ENCODE measurements around the gene MORC4. TPM values are rescaled to one million over a fixed set of nuclear protein-coding genes. Genes with fewer than 3 reads are reported as not detected.
A peak's percentile ranks its signal among the peaks of the same experiment; 100 is the strongest.

MORC4 gene
- total RNA-seq, 1 donor from 2014 or later = 26.0 TPM

DNA sequence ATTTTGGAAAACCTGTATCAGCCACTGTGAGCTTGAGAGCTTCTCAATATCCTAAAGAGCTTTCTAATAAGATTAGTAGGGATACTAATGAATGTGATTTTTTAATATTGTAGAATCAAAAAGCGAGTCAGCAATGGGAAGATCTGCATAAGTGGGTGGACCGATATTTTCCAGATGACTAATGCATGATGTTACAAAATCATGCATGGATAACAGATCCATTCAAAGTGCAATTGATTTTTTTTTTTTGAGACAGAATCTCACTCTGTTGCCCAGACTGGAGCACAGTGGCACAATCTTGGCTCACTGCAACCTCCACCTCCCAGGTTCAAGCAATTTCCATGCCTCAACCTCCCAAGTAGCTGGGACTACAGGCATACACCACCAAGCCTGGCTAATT, 87.1 kb downstream of the MORC4 start:
- Histone ChIP-seq H3K4me2 (ENCODE audit: low read length) (no peak overlapping the region), H4K20me1 (ENCODE audit: insufficient read depth, low read length) (no peaks in the 10 kb centered on the region), H2AFZ (ENCODE audit: low read depth, low read length) (no peak overlapping the region), H3K9me3 (ENCODE audit: insufficient read depth, low read depth, low read length) (no peaks in the 10 kb centered on the region), H3K9ac (ENCODE audit: low read length) (no peak overlapping the region), H3K36me3 (ENCODE audit: insufficient read depth, low read length) (no peaks in the 10 kb centered on the region), H3K27me3 (ENCODE audit: insufficient read depth, low read length) (no peaks in the 10 kb centered on the region), H3K79me2 (ENCODE audit: insufficient read depth, low read length) (no peaks in the 10 kb centered on the region), H3K4me1 (ENCODE audit: insufficient read depth, low read length) (peaks cover 8% of the 10 kb centered on the region), H3K27ac (ENCODE audit: low read depth, low read length) (no peak overlapping the region), H3K4me3 (ENCODE audit: insufficient read depth, low read depth, low read length) (no peak overlapping the region)
- H3K27me3 Mint-ChIP-seq (ENCODE audit: low read depth, unreplicated experiment) = peaks cover 8% of the 10 kb centered on the region
- no peak overlapping the region for H3K27ac Mint-ChIP-seq (ENCODE audit: unreplicated experiment)
- TF ChIP-seq, protein P1, sequence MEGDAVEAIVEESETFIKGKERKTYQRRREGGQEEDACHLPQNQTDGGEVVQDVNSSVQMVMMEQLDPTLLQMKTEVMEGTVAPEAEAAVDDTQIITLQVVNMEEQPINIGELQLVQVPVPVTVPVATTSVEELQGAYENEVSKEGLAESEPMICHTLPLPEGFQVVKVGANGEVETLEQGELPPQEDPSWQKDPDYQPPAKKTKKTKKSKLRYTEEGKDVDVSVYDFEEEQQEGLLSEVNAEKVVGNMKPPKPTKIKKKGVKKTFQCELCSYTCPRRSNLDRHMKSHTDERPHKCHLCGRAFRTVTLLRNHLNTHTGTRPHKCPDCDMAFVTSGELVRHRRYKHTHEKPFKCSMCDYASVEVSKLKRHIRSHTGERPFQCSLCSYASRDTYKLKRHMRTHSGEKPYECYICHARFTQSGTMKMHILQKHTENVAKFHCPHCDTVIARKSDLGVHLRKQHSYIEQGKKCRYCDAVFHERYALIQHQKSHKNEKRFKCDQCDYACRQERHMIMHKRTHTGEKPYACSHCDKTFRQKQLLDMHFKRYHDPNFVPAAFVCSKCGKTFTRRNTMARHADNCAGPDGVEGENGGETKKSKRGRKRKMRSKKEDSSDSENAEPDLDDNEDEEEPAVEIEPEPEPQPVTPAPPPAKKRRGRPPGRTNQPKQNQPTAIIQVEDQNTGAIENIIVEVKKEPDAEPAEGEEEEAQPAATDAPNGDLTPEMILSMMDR (IDR thresholded peaks at IDR 0.05; ENCODE audit: insufficient read depth, low read depth, low read length) = no peak
- TF ChIP-seq EZH2 (IDR thresholded peaks at IDR 0.05; ENCODE audit: insufficient read depth, low read length) = no peak
- peaks cover 5% of the 10 kb centered on the region for H3K4me1 Mint-ChIP-seq (ENCODE audit: low read depth, unreplicated experiment)
- no peak for FAIRE-seq
- no peak overlapping the region for H3K4me3 Mint-ChIP-seq (ENCODE audit: unreplicated experiment)
- DNase-seq (ENCODE audit: low read depth) = peak; percentile 32
- no peaks in the 10 kb centered on the region for H3K36me3 Mint-ChIP-seq (ENCODE audit: low read depth, unreplicated experiment)
- no peaks in the 10 kb centered on the region for H3K9me3 Mint-ChIP-seq (ENCODE audit: unreplicated experiment)

DNA sequence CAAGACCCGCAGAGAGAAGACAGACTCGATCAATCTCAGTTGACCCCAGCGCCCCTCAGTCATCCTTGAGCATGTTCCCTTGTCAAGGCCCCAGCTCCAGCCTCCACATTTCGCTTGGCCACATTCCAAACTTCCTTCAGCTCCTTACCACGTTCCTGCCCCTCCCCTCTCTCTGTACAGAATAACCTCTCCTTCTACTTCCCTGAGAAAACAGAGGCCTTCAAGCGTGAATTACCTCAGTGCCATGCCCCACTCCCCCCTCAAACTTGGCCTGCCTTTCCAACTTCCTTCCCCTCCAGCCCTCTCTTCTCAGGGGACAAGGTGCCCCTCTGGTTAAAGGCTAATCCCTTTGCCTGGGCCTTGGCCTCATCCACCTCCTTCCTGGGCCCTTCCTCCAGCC, 93.7 kb downstream of the MORC4 start:
- Histone ChIP-seq H4K20me1 (ENCODE audit: insufficient read depth, low read length) (no peaks in the 10 kb centered on the region), H3K4me2 (ENCODE audit: low read length) (no peak overlapping the region), H3K27me3 (ENCODE audit: insufficient read depth, low read length) (no peaks in the 10 kb centered on the region), H3K9ac (ENCODE audit: low read length) (no peak overlapping the region), H3K4me3 (ENCODE audit: insufficient read depth, low read depth, low read length) (no peak overlapping the region), H3K27ac (ENCODE audit: low read depth, low read length) (no peak overlapping the region), H3K9me3 (ENCODE audit: insufficient read depth, low read depth, low read length) (no peaks in the 10 kb centered on the region), H3K4me1 (ENCODE audit: insufficient read depth, low read length) (no peaks in the 10 kb centered on the region), H3K36me3 (ENCODE audit: insufficient read depth, low read length) (no peaks in the 10 kb centered on the region), H3K79me2 (ENCODE audit: insufficient read depth, low read length) (no peaks in the 10 kb centered on the region), H2AFZ (ENCODE audit: low read depth, low read length) (no peak overlapping the region)
- DNase-seq (ENCODE audit: low read depth) (no peak), FAIRE-seq (no peak)
- TF ChIP-seq EZH2 (IDR thresholded peaks at IDR 0.05; ENCODE audit: insufficient read depth, low read length) = no peak
- TF ChIP-seq, protein P1 (IDR thresholded peaks at IDR 0.05; ENCODE audit: insufficient read depth, low read depth, low read length) = no peak
- no peaks in the 10 kb centered on the region for H3K9me3 Mint-ChIP-seq (ENCODE audit: unreplicated experiment)
- no peaks in the 10 kb centered on the region for H3K36me3 Mint-ChIP-seq (ENCODE audit: low read depth, unreplicated experiment)
- no peak overlapping the region for H3K27ac Mint-ChIP-seq (ENCODE audit: unreplicated experiment)
- no peak overlapping the region for H3K4me3 Mint-ChIP-seq (ENCODE audit: unreplicated experiment)
- peaks cover 5% of the 10 kb centered on the region for H3K4me1 Mint-ChIP-seq (ENCODE audit: low read depth, unreplicated experiment)
- peaks cover 7% of the 10 kb centered on the region for H3K27me3 Mint-ChIP-seq (ENCODE audit: low read depth, unreplicated experiment)

DNA sequence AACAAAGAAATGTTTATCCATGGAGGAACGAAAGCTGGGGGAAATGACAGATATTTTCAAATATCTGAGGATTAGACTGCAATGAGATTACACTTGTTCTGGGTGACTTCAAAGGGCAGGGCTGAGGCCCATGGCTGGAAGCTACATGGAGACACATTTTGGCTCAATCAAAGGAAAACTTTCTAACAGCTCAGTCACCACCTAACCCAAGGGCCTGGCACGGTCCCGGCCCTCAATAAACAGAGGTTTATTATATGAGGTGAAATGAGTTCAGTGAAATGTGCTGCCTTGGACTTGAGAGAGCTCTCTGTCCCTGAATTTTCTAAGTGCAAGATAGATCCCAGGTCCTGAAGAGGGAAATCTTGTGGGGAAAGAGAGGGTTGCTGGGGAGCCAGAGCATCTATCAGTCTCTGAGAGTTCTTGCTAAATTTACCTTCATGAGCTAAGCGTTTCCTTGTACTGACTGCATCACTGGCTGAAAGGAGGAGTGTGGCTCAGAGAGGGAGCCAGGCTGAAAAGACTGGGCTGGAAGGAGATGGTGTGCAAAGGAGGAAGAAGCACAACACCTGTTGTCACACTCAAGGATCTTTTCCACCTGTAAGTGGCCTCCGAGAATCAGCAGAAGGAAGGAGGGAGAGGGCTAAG, 94.8 kb downstream of the MORC4 start:
- Histone ChIP-seq H2AFZ (ENCODE audit: low read depth, low read length) (no peak overlapping the region), H4K20me1 (ENCODE audit: insufficient read depth, low read length) (no peaks in the 10 kb centered on the region), H3K4me3 (ENCODE audit: insufficient read depth, low read depth, low read length) (no peak overlapping the region), H3K4me2 (ENCODE audit: low read length) (no peak overlapping the region), H3K4me1 (ENCODE audit: insufficient read depth, low read length) (no peaks in the 10 kb centered on the region), H3K79me2 (ENCODE audit: insufficient read depth, low read length) (no peaks in the 10 kb centered on the region), H3K27ac (ENCODE audit: low read depth, low read length) (no peak overlapping the region), H3K9ac (ENCODE audit: low read length) (no peak overlapping the region), H3K36me3 (ENCODE audit: insufficient read depth, low read length) (no peaks in the 10 kb centered on the region), H3K27me3 (ENCODE audit: insufficient read depth, low read length) (no peaks in the 10 kb centered on the region), H3K9me3 (ENCODE audit: insufficient read depth, low read depth, low read length) (no peaks in the 10 kb centered on the region)
- H3K9me3 Mint-ChIP-seq (ENCODE audit: unreplicated experiment) = no peaks in the 10 kb centered on the region
- H3K4me1 Mint-ChIP-seq (ENCODE audit: low read depth, unreplicated experiment) = peaks cover 5% of the 10 kb centered on the region
- H3K27me3 Mint-ChIP-seq (ENCODE audit: low read depth, unreplicated experiment) = peaks cover 6% of the 10 kb centered on the region
- no peak for DNase-seq (ENCODE audit: low read depth)
- FAIRE-seq = no peak
- no peaks in the 10 kb centered on the region for H3K36me3 Mint-ChIP-seq (ENCODE audit: low read depth, unreplicated experiment)
- TF ChIP-seq, protein P1 (IDR thresholded peaks at IDR 0.05; ENCODE audit: insufficient read depth, low read depth, low read length) = no peak
- no peak for TF ChIP-seq EZH2 (IDR thresholded peaks at IDR 0.05; ENCODE audit: insufficient read depth, low read length)
- no peak overlapping the region for H3K4me3 Mint-ChIP-seq (ENCODE audit: unreplicated experiment)
- H3K27ac Mint-ChIP-seq (ENCODE audit: unreplicated experiment) = no peak overlapping the region
